CD14-positive monocyte (primary cell): ENCODE results near the gene DOCK3. TPM values are rescaled to one million over a fixed set of nuclear protein-coding genes. Genes with fewer than 3 reads are reported as not detected.
A peak's percentile ranks its signal among the peaks of the same experiment; 100 is the strongest.

Source experiments
- DNase-seq, 3 donors: peaks; one replicate each; pipeline ENCODE4 v3.0.0-alpha.2; 2011 to 2022
- H2AFZ ChIP-seq: 2 replicates; pipeline ENCODE4 v1.6.0; 2012; ENCODE audit warnings: mild to moderate bottlenecking, low read depth, low read length, inconsistent platforms; ENCODE audit not compliant: insufficient read depth, poor library complexity, severe bottlenecking
- H3K27ac ChIP-seq, 2 donors: 1 replicate in 1 of 2; 2 replicates in 1 of 2; pipeline ENCODE4 v1.5.1; 2012 to 2013; ENCODE audit warnings: low read length in 2 of 2, control low read depth in 1 of 2, inconsistent platforms in 1 of 2, low read depth in 1 of 2, mild to moderate bottlenecking in 1 of 2
- H3K27me3 ChIP-seq, 2 donors: one replicate each; pipeline versions ENCODE4 v1.6.0 to v1.6.1; 2011 to 2013; ENCODE audit warnings: low read length in 2 of 2; ENCODE audit not compliant: control insufficient read depth in 2 of 2, insufficient read depth in 2 of 2
- H3K36me3 ChIP-seq, 2 donors: replicated peaks in 1 of 2; 1 replicate in 1 of 2; 2 replicates in 1 of 2; pipeline versions ENCODE4 v1.5.1 to v1.6.1; 2012 to 2013; ENCODE audit warnings: low read length in 2 of 2, control low read depth in 1 of 2, inconsistent platforms in 1 of 2, mild to moderate bottlenecking in 1 of 2; ENCODE audit not compliant: insufficient read depth in 2 of 2, control insufficient read depth in 1 of 2
- H3K4me1 ChIP-seq, 2 donors: 1 replicate in 1 of 2; 2 replicates in 1 of 2; pipeline versions ENCODE4 v1.5.1 to v1.6.1; 2012 to 2013; ENCODE audit warnings: low read length in 2 of 2, control low read depth in 1 of 2, inconsistent platforms in 1 of 2, mild to moderate bottlenecking in 1 of 2, moderate library complexity in 1 of 2; ENCODE audit not compliant: insufficient read depth in 2 of 2, control insufficient read depth in 1 of 2
- H3K4me2 ChIP-seq: replicated peaks from 2 replicates; pipeline ENCODE3; 2012; ENCODE audit warnings: low read length, moderate library complexity, mild to moderate bottlenecking; ENCODE audit not compliant: poor library complexity, severe bottlenecking; ENCODE audit errors: extremely low read depth
- H3K4me3 ChIP-seq, 3 experiments: fragments of 200-600 bp in 1 of 3; sonication (generic) in 1 of 3; replicated peaks in 1 of 3; 1 replicate in 2 of 3; 2 replicates in 1 of 3; pipeline ENCODE4 v1.5.1; 2011 to 2013; ENCODE audit warnings: low read length in 3 of 3, mild to moderate bottlenecking in 3 of 3, control low read depth in 2 of 3, low read depth in 2 of 3, inconsistent platforms in 1 of 3, moderate library complexity in 1 of 3
- H3K79me2 ChIP-seq: 2 replicates; pipeline ENCODE4 v1.6.0; 2012; ENCODE audit warnings: mild to moderate bottlenecking, control low read depth, inconsistent platforms, low read length, moderate library complexity; ENCODE audit not compliant: insufficient read depth
- H3K9ac ChIP-seq: 2 replicates; pipeline ENCODE4 v1.6.0; 2017; ENCODE audit warnings: low read length, mild to moderate bottlenecking; ENCODE audit not compliant: insufficient read depth, poor library complexity, severe bottlenecking
- H3K9me3 ChIP-seq, 2 donors: replicated peaks in 1 of 2; 1 replicate in 1 of 2; 2 replicates in 1 of 2; pipeline versions ENCODE4 v1.5.1 to v1.6.1; 2012 to 2013; ENCODE audit warnings: low read length in 2 of 2, control low read depth in 1 of 2; ENCODE audit not compliant: control insufficient read depth in 1 of 2, insufficient read depth in 1 of 2
- H4K20me1 ChIP-seq: 2 replicates; pipeline ENCODE4 v1.6.0; 2012; ENCODE audit warnings: mild to moderate bottlenecking, low read length, control low read depth, moderate library complexity; ENCODE audit not compliant: insufficient read depth
- H3K27ac Mint-ChIP-seq, 7 donors: one replicate each; pipeline ENCODE4 v1.8.0; 2020; ENCODE audit warnings: mild to moderate bottlenecking in 7 of 7, mixed read lengths in 7 of 7, moderate library complexity in 6 of 7, inconsistent platforms in 2 of 7
- H3K27me3 Mint-ChIP-seq, 3 donors: one replicate each; pipeline ENCODE4 v1.8.0; 2021 to 2022; ENCODE audit warnings: low read depth in 3 of 3, mild to moderate bottlenecking in 3 of 3, mixed read lengths in 3 of 3, moderate library complexity in 3 of 3, inconsistent platforms in 1 of 3
- H3K36me3 Mint-ChIP-seq, 2 donors: one replicate each; pipeline ENCODE4 v1.8.0; 2020; ENCODE audit warnings: mixed read lengths in 2 of 2, inconsistent platforms in 1 of 2, mild to moderate bottlenecking in 1 of 2
- H3K4me1 Mint-ChIP-seq: one replicate; pipeline ENCODE4 v1.8.0; 2020; ENCODE audit warnings: mild to moderate bottlenecking, mixed read lengths
- H3K4me3 Mint-ChIP-seq, 2 donors: one replicate each; pipeline ENCODE4 v1.8.0; 2020; ENCODE audit warnings: mild to moderate bottlenecking in 2 of 2, mixed read lengths in 2 of 2, moderate library complexity in 1 of 2
- H3K9me3 Mint-ChIP-seq, 7 donors: one replicate each; pipeline ENCODE4 v1.8.0; 2020 to 2022; ENCODE audit warnings: mixed read lengths in 7 of 7, mild to moderate bottlenecking in 6 of 7, moderate library complexity in 6 of 7, inconsistent platforms in 2 of 7
- CTCF ChIP-seq: fragments of 200-600 bp; IDR thresholded peaks from one replicate; pipeline ENCODE4 v1.8.0; 2022; ENCODE audit warnings: antibody characterized with exemption, mild to moderate bottlenecking
- WGBS: methylation state at CpG from one replicate; pipeline ENCODE4 v1.1.5; 2013; ENCODE audit warnings: missing lambda C conversion rate; ENCODE audit not compliant: insufficient coverage; 5-methylcytosine and 5-hydroxymethylcytosine counted together
- intact Hi-C, 2 donors: fragments of 100-400 bp; cut with micrococcal nuclease; formaldehyde crosslinking; loops; one replicate each; pipeline versions ENCODE4 v1.15.0 to v1.15.1; 2023
- polyA plus RNA-seq, 3 donors: library from polyadenylated mRNA; depleted of rRNA in 1 of 3; unstranded in 2 of 3; stranded (reverse) in 1 of 3; fragments of 300-500 nt in 2 of 3; fragments of >200 nt in 1 of 3; fragmentation: Illumina TruSeq in 2 of 3; gene quantifications; 1 replicate in 2 of 3; 2 replicates in 1 of 3; pipeline ENCODE4 v1.2.3, GENCODE V29; 2012 to 2021

Gene DOCK3
- polyA plus RNA-seq, 3 donors = 0.03 TPM; not detected in 1

GRCh38 chr3:50675179-50676030 lies 678 bp downstream of the DOCK3 start:
- Histone ChIP-seq H4K20me1 (peaks cover 4% of the 10 kb centered on the region), H3K79me2 (no peaks in the 10 kb centered on the region), H3K9ac (no peak overlapping the region), H3K9me3 (no peaks in the 10 kb centered on the region), H3K4me1 (peaks cover 9 to 18% of the 10 kb centered on the region in 2 donors), H3K4me3 (peak overlapping the region in 2 of 3 experiments; percentile 6 to 63), H3K36me3 (no peaks in the 10 kb centered on the region), H3K27me3 (peaks cover 63 to 75% of the 10 kb centered on the region in 2 donors), H3K4me2 (peak overlapping the region; percentile 74), H3K27ac (no peak overlapping the region), H2AFZ (peak overlapping the region; percentile 62)
- DNase-seq = no peak
- Mint-ChIP-seq H3K36me3 (peaks cover 3 to 14% of the 10 kb centered on the region in 2 donors), H3K27me3 (peaks cover 64 to 82% (median 75%) of the 10 kb centered on the region in 3 donors), H3K27ac (no peak overlapping the region), H3K9me3 (peaks cover 0 to 7% (median 5%) of the 10 kb centered on the region in 7 donors), H3K4me1 (peaks cover 12% of the 10 kb centered on the region), H3K4me3 (peak overlapping the region; percentile 58 to 80)
- TF ChIP-seq CTCF = peak; percentile 47
- intact Hi-C loops = no loop called here
- 0% methylated on average over 40 of the region's 65 CpGs for WGBS

GRCh38 chr3:50676031-50676705 lies 1.4 kb downstream of the DOCK3 start:
- Histone ChIP-seq H3K9ac (no peak overlapping the region), H3K36me3 (no peaks in the 10 kb centered on the region), H3K27ac (no peak overlapping the region), H3K9me3 (no peaks in the 10 kb centered on the region), H4K20me1 (peaks cover 4% of the 10 kb centered on the region), H2AFZ (no peak overlapping the region), H3K27me3 (peaks cover 61 to 73% of the 10 kb centered on the region in 2 donors), H3K4me3 (no peak overlapping the region), H3K4me2 (no peak overlapping the region), H3K4me1 (peaks cover 9 to 18% of the 10 kb centered on the region in 2 donors), H3K79me2 (no peaks in the 10 kb centered on the region)
- DNase-seq = no peak
- H3K4me1 Mint-ChIP-seq = peaks cover 12% of the 10 kb centered on the region
- peaks cover 61 to 78% (median 73%) of the 10 kb centered on the region in 3 donors for H3K27me3 Mint-ChIP-seq
- intact Hi-C loops = no loop called here
- peaks cover 0 to 7% (median 5%) of the 10 kb centered on the region in 7 donors for H3K9me3 Mint-ChIP-seq
- peak overlapping the region in 1 of 2 donors; percentile 67 for H3K4me3 Mint-ChIP-seq
- no peak overlapping the region for H3K27ac Mint-ChIP-seq
- no CpG with 5 or more reads among the region's 7 CpGs for WGBS
- no peak for TF ChIP-seq CTCF
- H3K36me3 Mint-ChIP-seq = peaks cover 3 to 14% of the 10 kb centered on the region in 2 donors
